NCI-H2196 treated with DMSO at 0.1 percent for 48 hours (cell line): ENCODE data around the gene SERPINA3.
"Not testable (repeated sequence)": the region's sequence is repeated elsewhere in the genome, so short reads cannot be mapped to it uniquely, and the experiment has no call there.

Experiments
- DNase-seq: peaks from one replicate; lab custom pipeline; 2025; ENCODE audit not compliant: unreplicated experiment; lab: John Stamatoyannopoulos, UW

Gene SERPINA3

DNA sequence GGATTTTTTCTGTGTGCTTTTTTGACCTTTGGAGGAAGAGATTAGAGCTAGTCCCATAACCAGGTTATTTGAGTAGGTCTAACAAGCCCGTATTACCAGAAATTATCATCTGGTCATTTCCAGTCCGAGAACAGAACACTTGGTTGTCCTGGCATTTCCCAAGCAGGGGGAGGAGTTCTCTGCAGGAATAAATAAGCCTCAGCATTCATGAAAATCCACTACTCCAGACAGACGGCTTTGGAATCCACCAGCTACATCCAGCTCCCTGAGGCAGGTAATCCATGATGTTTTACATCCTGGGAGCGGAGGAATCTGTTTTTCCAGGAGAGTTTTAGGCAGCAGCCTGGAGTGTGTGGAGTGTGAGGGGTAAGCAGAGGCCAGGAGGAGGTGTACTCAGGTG, at the start of gene SERPINA3:
TSS of gene SERPINA3 (plus strand) at position 218 of the 400 bp plus-strand sequence. CDS start 2,051 bp downstream, outside the sequence.
- DNase-seq = no peak

GRCh38 chr14:94562941-94563883, 49.0 kb upstream of the SERPINA3 start:
- no peak for DNase-seq

DNA sequence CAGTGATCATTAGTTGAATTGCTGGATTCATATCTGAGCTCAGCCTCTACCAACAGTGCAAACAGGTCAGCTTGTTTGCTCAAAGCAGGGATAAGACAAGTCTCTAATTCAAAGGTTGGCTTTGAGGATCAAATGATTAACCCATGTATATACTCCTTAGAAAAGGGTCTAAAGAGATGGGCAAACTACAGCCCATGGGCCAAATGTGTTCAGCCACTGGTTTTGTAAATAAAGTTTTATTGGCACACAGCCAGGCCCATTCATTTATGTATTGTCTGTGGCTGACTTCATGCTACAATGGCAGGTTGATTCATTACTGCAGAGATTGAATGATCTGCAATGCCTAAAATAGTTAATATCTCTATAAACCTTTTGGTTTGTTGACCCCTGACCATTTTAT, 47.8 kb upstream of the SERPINA3 start:
- no peak for DNase-seq

DNA sequence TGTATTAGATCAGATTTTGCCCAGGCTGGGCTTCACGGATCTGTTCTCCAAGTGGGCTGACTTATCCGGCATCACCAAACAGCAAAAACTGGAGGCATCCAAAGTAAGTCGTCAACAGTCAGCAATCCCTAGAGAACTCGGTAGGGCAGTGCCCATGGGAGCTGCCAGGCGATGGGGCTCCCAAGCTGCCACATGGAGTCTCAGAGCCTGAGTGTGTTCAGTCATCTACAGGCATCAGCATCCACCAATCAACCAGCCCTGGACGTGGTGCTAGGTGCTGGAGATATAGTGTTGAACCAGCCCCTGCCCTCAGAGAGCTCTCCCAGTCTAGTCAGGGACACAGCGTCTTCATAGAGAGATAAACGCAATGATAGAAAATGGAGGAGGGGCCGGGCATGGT, 44.0 kb upstream of the SERPINA3 start:
- no peak for DNase-seq

GRCh38 chr14:94569381-94570001, 42.7 kb upstream of the SERPINA3 start:
- no peak for DNase-seq

DNA sequence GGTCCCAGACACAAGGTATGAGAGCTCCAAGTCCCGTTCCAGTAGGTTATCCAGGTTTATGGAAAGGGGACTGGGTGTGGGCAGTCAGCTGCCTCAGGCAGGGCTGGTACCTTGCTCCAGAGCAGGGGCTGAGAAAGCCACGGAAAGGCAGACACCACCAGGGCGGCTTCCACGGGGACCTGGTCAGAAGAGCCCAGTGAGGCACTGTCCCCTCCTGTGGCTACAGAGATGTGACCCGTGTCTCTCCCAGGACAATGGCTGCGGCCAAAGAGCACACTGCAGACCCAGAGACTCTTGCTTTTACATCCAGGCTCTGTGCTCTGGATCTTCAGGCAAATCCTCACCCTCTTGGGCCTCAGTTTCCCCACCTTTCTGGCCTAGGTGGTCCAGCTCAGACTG, 42.2 kb upstream of the SERPINA3 start:
- no peak for DNase-seq

GRCh38 chr14:94570440-94570839, 41.8 kb upstream of the SERPINA3 start:
- DNase-seq = no peak

DNA sequence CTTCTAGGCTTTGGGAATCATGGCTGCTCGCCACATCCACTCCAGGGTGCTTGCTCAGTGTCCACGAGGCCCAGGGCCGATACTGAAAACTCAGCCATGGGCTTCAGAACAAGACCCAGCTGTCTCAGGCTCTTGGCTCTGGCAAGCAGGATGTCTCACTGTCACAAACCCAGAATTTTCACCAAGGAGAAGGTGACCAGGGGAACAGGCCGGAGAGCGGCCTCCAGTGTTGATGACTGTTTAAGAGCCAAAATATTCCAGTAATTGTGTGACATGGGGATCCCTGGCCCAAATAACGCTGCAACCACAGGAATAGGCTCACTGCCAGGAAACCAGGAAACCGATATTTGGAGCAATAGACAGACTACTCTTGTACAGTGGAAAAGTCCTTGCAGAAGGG, 40.8 kb upstream of the SERPINA3 start:
- no peak for DNase-seq

- DNase-seq = no peak
These were observed 40.2 kb upstream of the SERPINA3 start for GRCh38 chr14:94571950-94572349.

GRCh38 chr14:94572637-94573303, 39.4 kb upstream of the SERPINA3 start:
- DNase-seq = no peak

DNA sequence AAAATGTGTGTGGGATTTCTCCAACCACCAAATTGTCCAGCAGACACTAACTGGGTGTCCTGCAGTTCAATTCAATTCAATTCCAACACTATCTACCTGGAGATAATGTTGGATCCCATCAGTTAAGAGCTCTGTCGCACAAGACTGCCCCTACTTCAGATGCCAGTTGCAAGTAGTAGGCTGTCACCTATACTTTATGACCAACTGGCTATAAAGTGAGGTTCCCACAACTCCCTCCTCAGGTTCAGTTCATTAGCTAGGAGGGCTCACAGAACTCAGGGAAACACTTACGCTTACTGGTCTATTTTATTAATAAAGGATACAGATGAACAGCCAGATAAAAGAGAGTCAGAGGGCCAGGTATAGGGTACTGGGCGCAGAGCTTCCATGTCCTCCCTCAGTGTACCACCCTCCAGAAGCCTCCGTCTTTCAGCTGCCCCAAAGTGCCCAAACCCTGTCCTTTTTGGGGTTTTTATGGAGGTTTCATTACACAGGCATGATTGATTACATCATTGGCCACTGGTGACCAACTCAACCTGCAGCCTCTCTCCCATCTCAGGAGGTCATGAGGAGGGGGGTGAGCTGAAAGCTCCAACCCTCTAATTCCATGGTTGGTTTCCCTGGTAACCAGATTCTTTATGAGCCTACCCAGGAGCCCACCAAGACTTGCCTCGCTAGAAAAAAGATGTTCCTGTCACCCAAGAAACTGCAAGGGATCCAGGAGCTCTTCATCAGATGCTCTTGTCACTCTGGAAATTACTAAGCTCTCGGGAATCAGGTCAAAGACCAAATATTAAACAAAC, 38.5 kb upstream of the SERPINA3 start:
- DNase-seq = no peak

DNA sequence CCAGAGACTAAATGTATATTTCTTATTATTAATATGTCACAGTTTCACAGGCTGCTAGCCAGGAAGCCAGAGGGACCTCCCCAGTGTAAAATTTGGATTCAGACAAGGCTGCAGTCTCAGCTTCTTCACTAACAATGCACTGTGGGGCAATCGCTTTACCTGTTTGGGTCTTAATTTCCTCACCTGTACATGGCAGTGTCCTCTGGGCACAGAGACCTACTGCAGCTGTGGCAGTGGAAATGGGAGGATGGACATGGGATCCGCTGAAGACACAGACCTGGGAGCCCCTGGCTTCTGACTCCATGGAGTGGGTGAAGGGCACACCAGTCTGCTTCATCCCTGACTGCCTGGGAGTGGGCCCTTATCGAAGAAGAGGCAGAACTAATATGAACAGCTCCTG, 37.9 kb upstream of the SERPINA3 start:
- no peak for DNase-seq

GRCh38 chr14:94575730-94576585, 36.2 kb upstream of the SERPINA3 start:
- DNase-seq = no peak

GRCh38 chr14:94577472-94577871, 34.7 kb upstream of the SERPINA3 start:
- DNase-seq = not testable (repeated sequence)

DNA sequence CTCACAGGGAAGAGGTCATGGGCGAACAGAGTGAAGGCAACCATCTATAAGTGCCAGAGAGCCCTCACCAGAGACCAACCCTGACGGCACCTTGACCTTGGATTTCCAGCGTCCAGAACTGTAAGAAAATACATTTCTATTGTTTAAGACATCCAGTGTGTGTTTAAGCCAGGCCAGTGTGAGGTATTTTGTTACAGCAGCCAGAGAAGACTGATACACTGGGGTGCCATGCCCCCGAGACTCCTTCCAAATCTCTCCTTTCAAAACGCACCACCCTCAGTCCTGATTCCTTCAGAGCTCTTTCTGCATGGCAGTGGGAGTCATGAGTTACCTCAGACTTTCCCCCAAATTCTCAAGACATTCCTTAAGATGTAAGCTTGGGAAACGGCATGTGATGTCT, 33.5 kb upstream of the SERPINA3 start:
- no peak for DNase-seq

GRCh38 chr14:94581127-94581999, 30.8 kb upstream of the SERPINA3 start, which contains the start of gene SERPINA5:
Gene SERPINA5, plus strand, starts transcription at chr14:94581426. Its CDS starts 5,937 bp downstream, at chr14:94587363.
- DNase-seq = no peak

GRCh38 chr14:94582199-94582750, 29.9 kb upstream of the SERPINA3 start:
- DNase-seq = no peak

DNA sequence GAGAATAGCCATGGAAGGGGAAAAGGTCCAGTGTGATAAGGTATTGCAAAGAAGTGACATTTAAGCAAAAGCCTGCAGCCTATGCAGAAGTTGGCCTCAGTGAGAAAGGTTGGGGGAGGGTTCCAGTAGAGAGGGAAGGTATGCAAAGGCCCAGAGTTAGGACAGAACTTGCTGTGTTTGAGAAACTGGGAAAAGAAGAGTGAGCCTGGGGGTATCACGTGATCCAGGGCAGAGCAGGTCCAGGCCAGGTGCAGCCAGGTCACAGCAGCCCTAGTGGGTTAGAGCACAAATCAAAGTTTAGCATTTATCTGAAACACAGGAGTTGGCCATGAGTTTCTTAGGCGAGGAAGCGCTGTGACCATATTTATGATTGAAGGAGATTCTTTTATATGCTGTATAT, 29.3 kb upstream of the SERPINA3 start:
- no peak for DNase-seq

DNA sequence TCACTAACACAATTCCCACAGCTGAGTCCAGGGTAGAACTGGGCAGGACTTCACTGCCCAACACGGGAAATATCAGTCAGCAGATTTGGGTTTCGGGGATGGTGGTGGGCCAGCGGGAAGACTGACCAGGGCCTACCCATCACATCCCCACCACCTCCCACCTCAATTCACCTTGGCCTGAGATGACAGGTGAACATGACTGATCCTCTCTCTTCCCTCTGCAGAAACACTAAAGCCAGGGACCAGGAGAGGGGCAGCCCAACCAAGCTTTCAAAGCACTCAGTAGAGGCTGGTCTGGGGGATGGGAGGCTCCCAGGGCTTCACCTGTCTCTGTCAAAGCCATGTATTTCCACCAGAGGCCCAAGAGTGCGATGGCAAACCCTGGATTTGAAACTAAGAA, 28.6 kb upstream of the SERPINA3 start:
- no peak for DNase-seq
